Measurements from ENCODE around the gene RAB13.
"Not testable (repeated sequence)": the region's sequence is repeated elsewhere in the genome, so short reads cannot be mapped to it uniquely, and the experiment has no call there.

Gene RAB13

DNA sequence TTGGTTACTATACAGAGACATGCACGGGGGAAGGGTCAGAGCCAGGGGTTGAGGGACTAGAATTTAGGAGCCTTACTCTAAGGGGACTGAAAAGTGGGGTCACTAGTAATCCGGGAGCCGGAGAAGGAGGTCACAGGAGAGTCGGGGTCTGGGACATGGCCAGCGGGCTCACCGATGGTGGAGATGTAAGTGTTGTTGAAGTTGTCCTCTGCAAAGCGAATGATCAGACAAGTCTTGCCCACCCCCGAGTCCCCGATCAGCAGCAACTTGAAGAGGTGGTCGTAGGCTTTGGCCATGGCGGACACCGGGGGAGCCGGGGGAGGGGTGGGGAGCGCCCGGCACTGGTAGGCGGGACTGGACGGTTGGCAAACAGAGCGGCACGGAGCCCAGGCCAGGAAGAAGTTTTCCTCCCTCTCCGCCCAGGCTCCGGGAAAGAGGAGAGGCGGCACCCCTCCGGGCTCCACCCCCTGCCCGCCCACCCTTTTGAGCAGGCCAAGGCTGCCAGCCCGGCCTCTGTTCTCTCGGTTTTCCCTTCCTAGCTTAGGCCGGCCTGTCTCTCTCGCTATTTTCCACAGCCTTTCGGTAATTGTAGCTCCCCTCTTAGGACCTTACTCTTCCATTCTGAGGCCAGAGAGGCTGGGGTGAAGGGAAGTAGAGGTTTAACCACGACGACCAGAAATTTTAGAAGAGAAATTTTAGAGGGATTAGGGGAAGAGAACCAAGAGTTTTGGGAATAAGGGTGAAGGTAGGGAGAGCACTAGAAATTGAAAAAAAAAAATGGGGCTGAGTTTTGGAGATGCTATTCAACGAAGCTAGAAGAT is at the start of gene RAB13:
Gene RAB13, minus strand, starts transcription at position 399 of the 821 bp plus-strand sequence. Its CDS starts 103 bp downstream, at position 296.
- no peak for DNase-seq (ENCODE audit: low read depth in 2 of 2)

DNA sequence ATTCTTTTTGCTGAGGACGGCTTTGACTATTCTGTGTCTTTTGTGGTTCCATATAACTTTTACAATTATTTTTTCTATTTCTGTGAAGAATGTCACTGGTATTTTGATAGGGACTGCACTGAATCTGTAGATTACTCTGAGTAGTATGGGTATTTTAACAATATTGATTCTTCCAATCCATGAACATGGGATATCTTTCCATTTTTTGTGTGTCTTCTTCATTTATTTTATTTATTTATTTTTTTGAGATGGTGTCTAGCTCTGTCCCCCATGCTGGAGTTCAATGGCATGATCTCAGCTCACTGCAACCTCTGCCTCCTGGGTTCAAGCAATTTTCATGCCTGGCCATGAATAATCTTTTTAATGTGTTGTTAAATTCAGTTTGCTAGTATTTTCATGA is 47.6 kb upstream of the RAB13 start:
- DNase-seq (ENCODE audit: low read depth in 2 of 2): not testable (repeated sequence)

DNA sequence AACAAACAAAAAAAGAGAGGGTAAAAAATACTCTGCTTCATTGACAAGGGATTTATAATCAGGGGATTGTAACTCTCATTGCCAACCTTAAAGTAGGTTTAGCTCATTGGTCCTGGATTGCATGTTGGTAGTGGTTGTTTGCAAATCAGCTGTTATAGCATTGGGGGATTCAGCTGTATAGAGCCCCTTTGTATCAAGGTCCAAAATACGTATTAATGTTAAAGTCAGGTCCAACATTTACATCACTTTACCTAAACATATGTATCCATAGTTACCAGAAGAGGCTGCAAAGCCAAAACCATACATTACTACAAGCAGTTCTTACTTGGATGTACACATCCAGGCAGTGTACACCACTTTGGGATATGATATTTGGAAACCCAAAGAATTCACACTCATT is 33.8 kb upstream of the RAB13 start:
- no peak for DNase-seq (ENCODE audit: low read depth in 2 of 2)

DNA sequence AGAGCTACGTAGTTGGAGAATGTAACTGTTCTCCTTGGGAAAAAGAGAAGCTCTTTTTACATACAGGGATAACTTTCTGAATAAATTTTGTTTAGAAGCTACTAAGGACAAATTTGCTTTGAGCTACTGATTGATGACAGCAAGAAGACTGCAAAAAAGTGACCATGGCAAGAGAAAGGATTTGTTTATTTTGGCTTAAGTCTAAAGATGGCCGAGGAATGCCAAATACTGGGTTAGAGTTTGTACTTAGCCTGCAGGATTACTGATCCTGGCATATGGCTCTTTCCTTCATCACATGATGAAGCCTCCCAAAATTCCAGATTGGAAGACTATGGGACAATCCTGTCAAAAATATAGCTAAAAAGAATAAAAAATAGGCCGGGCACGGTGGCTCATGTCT is 33.1 kb upstream of the RAB13 start:
- DNase-seq (ENCODE audit: low read depth in 2 of 2): no peak

DNA sequence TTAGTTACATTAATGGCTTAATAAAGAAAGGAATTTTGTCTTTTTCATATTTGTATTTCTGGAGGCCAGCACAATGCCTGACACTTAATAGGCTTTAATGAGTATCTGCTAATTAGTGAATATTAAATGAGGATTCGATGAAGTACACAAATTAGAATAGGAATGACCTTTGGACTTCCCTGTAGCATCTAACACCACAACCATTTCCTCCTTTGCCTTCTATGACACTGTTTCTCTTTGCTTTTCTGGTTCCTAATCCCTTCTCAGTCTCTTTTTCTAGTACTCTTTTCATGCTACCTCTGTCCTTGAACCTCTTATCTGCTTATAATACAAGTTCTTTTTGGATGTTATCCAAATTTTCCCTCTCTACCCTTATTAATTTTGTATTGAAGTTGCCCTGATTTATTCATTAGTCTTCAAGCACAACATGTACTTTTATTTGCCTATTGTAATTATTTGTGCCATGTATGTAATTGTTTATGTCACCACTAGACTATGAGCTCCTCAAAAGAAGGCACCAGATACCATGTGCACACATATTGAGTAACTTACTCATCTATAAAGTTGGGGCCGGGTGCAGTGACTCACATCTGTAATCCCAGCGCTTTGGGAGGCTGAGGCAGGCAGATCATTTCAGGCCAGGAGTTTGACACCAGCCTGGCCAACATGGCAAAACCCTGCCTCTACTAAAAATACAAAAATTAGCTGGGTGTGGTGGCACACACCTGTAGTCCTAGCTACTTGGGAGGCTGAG is 28.2 kb upstream of the RAB13 start:
- no peak for DNase-seq (ENCODE audit: low read depth in 2 of 2)

DNA sequence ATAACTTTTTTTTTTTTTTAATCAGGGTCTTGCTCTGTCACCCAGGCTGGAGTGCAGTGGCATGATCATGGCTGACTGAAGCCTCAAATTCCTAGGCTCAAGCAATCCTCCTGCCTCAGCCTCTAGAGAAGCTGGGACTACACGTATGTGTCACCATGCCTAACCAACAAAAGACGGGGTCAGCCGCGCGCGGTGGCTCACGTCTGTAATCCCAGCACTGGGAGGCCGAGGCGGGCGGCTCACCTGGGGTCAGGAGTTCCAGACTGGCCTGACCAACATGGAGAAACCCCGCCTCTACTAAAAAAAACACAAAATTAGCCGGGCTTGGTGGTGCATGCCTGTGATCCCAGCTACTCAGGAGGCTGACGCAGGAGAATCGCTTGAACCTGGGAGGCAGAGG is 26.4 kb upstream of the RAB13 start:
- DNase-seq (ENCODE audit: low read depth in 2 of 2): not testable (repeated sequence)

DNA sequence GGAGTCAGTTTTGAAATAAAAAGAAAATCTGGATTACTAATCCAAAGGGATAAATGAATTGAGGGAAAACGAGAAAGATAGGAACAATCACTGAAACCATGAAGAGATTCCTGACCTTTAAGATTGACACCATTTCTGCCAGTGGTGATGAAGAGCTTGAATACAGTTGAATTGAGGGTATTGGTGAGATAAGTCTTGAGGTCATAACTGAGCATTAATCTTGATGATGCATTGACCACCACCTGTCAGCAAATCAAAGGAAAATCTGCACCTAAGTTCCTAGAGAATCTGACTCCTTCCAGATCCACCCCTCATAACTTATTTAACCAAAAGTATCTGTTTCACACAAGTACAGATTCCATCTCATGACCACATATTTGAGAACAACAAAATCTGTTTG is 26.0 kb upstream of the RAB13 start:
- DNase-seq (ENCODE audit: low read depth in 2 of 2): no peak

DNA sequence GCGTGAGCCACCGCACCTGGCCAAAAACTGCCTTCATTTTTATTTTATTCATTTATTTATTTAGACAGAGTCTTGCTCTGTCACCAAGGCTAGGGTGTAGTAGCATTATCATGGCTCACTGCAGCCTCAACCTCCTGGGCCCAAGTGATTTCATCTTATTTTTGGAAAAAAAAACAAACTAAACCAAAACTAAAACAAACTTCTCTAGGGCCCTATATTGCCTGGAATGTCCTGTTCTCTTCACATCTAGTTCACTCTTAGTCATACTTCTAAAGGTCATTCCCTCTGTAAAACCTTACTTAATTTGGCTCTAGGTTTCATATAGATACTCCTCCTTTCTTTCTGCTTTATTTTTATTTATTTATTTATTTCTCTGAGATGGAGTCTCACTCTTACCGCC is 20.0 kb upstream of the RAB13 start:
- no peak for DNase-seq (ENCODE audit: low read depth in 2 of 2)

DNA sequence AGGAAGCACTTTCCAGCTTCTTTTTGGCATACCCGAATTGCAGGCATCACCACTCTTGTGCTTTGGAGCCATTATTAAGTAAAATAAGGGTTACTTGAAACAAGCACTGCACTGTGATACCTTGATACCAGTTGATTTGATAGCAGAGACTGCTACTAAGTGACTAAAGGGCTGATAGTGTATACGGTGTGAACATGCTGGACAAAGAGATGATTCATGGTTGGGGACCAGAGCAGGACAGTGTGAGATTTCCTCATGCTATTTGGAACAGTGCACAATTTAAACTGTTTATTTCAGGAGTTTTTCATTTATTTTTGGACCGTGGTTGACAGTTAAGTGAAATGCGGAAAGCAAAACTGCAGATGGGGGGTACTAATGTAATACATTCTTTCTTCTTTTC is 14.3 kb upstream of the RAB13 start:
- DNase-seq (ENCODE audit: low read depth in 2 of 2): no peak

DNA sequence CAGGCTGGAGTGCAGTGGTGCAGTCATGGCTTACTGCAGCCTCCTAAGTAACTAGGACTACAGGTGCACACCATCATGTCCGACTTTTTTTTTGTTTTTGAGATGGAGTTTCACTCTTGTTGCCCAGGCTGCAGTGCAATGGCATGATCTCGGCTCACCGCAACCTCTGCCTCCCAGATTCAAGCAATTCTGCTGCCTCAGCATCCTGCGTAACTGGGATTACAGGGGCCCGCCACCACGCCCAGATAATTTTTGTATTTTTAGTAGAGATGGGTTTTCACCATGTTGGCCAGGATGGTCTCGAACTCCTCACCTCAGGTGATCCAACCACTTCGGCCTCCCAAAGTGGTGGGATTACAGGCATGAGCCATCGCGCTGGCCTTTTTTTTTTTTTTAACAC is 10.7 kb upstream of the RAB13 start:
- not testable (repeated sequence) for DNase-seq (ENCODE audit: low read depth in 2 of 2)

DNA sequence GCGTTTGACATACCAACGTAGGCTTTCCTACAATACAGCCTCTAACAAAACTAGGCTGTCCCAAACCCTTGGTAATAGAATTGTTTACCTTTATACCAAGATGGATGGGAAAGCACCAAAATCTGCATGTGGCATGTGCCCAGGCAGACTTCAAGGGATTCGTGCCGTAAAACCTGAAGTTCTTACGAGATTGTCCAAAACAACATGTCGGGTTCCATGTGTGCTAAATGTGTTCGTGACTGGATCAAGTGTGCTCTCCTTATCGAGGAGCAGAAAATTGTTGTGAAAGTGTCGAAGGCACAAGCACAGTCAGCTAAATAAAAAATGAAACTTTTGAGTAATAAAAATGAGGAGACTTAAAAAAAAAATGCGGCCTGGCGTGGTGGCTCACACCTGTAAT is 9.5 kb upstream of the RAB13 start:
- no peak for DNase-seq (ENCODE audit: low read depth in 2 of 2)

DNA sequence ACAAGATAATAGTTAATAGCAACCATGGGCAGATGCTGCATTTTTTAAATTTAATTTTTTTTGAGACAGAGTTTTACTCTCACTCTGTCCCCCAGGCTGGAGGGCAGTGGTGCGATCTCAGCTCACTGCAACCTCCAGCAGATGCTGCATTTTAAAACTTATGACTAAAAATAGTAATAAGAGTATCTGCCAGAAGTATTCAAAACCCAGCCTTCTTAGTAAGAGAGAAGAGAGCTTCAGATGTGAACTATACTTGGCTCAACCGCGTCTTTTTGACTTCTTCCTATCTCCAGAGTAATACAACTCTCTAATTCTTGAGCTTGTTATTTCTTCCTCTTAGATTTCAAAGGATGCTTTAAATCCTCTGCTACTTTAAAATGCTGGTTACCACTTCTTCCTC is 9.1 kb upstream of the RAB13 start:
- no peak for DNase-seq (ENCODE audit: low read depth in 2 of 2)

DNA sequence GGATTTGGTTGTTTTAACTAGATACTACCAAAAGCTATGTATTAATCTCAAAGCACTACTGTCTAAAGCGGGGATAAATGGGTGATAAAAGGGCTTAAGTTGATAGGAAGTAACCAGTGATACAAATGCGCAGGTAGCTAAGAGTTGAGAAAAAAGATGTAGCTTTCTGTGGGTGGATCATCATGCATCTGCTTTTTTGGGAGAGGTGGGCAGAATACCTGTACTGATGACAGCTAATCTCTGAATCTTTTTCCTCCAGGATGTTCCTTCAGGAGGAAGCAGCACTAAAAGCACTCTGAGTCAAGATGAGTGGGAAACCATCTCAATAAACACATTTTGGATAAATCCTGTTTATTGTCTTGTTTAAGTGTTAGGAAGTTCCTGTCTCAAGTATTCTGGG is 5.7 kb upstream of the RAB13 start:
- no peak for DNase-seq (ENCODE audit: low read depth in 2 of 2)

DNA sequence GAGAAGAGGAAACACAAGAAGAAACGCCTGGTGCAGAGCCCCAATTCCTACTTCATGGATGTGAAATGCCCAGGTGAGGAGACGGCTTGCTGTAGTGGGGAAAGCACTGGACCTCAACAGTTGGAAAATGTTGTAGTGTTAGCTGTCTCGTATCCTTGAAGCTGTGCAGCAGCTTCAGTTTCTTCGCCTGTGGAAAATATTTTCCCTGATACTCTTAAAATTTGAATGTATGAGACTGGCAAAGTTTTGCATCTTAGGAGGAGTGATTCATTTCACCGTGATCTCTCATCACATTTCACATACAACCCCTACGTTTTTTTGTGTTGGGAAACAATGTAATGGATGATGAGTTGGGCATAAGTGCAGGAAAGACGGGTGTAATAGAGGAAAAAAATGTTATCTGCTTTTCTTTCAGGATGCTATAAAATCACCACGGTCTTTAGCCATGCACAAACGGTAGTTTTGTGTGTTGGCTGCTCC is 5.1 kb upstream of the RAB13 start:
- DNase-seq (ENCODE audit: low read depth in 2 of 2): no peak

DNA sequence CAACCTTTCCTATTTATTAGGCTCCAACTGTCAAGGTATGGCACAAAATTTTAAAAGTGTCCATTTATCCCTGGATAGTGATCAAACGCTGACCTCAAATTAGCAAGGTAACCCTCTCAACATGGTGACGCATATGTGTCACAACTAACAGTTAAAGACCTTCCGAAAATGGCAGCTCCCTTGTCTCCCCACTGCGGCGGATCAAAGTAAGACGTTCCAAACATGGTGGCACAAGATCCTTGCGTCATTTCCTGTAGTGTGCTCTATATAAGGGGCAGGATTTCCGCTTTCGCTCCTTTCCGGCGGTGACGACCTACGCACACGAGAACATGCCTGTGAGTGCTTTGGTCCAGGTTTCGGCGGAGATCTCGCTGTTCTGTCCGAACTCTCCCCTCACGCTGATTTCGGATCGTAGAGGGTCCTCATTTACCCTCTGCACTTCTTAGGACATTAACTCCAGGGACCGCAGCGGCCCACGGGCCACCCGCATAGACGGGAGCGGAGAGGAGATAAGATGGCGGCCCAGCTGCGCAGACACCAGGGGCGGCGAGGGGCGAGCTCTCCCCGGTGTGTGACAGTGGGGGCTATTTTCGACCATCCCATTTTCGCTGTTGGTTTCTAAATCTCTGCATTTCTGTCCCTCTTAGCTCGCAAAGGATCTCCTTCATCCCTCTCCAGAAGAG is 4.5 kb upstream of the RAB13 start, which contains the start of gene RPS27:
Gene RPS27, plus strand, starts transcription at position 295 of the 683 bp plus-strand sequence. Its CDS starts 35 bp downstream, at position 330.
- peak; percentile 74 to 75 for DNase-seq (ENCODE audit: low read depth in 2 of 2)

DNA sequence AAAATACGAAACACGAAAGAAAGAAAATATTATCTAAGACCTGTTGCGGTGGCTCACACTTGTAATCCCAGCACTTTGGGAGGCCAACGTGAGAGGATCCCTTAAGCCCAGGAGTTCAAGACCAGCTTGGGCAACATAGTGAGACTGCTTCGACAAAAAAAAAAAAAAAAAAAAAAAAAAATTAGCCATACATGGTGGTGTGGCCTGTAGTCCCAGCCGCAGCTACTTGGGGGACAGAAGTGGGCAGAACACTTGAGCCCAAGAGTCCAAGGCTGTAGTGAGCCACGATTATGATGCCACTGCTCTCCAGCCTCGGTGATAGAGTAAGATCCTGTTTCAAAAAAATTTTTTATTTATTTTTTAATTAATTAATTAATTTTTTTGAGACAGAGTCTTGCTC is 1.5 kb upstream of the RAB13 start:
- DNase-seq (ENCODE audit: low read depth in 2 of 2): no peak

DNA sequence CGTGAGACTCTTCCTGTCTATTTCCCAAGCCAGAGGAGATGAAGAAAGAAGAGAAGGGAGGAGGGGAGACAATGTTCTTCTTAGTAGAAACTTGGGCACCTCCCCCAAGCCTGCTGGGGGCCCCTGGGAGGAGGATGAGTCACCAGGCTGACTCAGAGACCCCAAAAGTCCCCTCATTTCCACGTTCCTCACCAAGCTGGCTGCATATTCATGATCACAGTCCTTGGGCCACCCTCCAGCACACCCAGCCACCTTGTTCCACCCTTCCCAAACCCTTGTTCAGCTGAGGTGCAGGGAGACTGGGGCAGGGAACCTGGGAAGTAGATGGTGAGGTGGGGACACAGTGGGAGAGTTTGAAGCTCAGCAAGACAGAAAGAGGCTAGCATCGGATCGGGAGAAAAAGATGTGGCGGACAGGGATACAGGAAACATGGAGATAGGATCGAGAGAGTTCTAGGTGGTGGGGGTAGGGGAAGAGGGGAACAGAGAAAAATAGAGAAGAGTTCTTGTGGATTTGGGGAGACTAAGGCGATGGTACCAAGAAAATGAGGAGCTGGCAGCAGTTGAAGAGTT is 712 bp downstream of the RAB13 start:
- DNase-seq (ENCODE audit: low read depth in 2 of 2): peak in 1 of 2 experiments; percentile 41

DNA sequence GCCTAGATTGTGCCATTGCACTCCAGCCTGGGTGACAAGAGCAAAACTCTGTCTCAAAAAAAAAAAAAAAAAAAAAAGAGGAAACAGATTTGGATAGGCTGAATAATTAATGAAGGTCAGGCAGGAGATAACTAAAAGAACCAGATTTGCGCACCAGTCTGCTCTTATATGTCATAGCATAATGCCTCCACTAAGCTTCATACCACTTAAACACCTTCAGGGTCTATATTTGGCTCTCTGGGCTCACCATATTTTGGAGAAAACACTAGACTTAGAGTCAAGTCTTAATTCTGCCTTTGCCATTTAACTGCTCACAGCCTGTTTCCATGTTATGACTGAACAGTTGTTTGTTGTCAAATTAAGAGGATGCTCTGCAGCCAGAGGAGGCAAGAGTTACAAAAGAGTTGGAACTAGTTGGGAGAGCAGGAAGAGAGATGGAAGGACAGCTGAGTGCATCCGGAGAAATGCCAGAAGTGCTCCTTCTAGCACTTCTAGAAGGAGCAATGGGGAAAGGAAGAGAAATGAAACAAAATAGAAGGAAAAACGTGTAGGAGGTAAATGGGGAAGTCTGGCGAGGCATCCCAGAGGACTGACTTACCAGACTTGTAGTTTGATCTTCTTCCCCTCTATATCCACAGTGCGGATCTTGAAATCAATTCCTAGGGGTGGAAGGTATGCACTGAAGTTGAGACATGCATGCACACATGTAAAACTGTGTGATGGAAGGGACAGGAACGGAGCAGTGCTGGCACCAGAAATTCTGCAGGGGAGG is 1.8 kb downstream of the RAB13 start:
- no peak for DNase-seq (ENCODE audit: low read depth in 2 of 2)

DNA sequence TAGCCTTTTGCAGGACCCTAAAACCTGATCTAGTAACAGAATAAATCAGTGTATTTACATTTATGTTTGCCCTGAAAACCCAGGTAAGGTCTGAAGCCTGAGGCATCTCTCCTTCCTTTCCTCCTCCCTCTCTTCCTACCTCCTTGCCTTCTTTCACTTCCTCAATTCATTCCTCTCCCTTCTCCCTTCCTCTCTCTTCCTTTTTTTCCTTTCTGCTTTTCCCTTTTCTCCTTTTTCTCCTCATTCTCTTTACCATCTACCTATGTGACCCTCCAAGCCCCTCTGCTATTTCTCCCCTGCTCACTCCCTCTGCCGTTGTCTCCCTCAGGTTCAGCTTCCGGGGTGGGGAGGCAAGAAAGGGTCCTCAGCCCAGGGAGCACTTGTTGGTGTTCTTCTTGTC is 4.4 kb downstream of the RAB13 start:
- DNase-seq (ENCODE audit: low read depth in 2 of 2): not testable (repeated sequence)

DNA sequence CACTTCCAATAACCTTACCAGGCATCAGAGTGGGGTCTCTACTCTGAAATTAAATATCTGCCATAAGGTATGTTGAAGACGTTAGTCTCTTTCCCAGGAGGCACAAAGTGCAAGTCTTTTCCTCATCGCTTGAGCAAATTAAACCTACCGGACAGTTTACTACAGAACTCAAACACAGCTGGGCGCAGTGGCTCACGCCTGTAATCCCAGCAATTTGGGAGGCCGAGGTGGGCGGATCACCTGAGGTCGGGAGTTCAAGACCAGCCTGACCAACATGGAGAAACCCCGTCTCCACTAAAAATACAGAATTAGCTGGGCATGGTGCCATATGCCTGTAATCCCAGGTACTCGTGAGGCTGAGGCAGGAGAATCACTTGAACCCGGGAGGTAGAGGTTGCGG is 7.0 kb downstream of the RAB13 start:
- DNase-seq (ENCODE audit: low read depth in 2 of 2): not testable (repeated sequence)

DNA sequence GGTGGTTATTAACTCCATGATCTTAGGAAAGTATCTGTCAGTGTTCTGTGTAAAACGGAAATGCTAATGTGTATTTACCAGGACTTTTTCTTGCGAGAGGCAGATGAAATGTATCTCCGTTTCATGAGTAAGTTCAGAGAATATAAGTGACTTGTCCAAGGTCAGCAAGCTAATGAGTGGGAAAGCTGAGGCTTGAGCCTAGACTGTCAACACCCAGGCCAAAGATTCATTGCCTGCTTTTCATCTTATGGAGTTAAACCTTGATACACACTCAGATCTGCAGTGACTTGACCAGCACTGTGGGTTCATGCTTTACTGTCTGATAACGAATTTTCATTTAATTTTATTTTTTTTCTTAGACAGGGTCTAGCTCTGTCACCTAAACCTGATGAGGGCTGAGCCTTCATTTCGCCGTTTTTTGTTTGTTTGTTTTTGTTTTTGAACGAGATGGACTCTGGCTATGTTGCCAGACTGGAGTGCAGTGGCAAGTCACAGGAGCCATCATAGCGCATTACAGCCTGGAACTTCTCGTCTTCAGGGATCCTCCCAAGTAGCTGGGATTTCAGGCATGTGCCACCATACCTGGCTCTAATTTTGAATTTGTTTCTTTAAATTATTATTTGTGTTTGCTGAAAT is 7.7 kb downstream of the RAB13 start:
- no peak for DNase-seq (ENCODE audit: low read depth in 2 of 2)

All from stimulated activated CD4-positive, alpha-beta T cell treated with anti-CD3 and anti-CD28 coated beads, Interleukin-12 subunit alpha, Interleukin-12 subunit beta, amount 100 ng/mL, for 24 hours (primary cell).